ENCODE data around the gene IRF4.

GRCh38 chr6:445571-446417, 54.2 kb downstream of the IRF4 start:
- TF ChIP-seq POLR2A (IDR thresholded peaks at IDR 0.05; ENCODE audit: low read depth, low read length) = no peak
- no peak for TF ChIP-seq CTCF (IDR thresholded peaks at IDR 0.05; ENCODE audit: extremely low read depth in 1 of 2, insufficient read depth in 1 of 2, low read depth in 1 of 2, low read length in 2 of 2)
- TF ChIP-seq, protein P1, sequence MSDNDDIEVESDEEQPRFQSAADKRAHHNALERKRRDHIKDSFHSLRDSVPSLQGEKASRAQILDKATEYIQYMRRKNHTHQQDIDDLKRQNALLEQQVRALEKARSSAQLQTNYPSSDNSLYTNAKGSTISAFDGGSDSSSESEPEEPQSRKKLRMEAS (IDR thresholded peaks at IDR 0.05; ENCODE audit: insufficient read depth, insufficient read length) = no peak
